AG09309 (cell line): ENCODE measurements around the gene ITPR3.

Experiments used
- DNase-seq: peaks from one replicate; pipeline ENCODE4 v3.0.0-alpha.2; 2010; ENCODE audit warnings: low read depth
- H3K4me3 ChIP-seq: 2 replicates; pipeline ENCODE4 v1.5.1; 2011; ENCODE audit warnings: mild to moderate bottlenecking, low read depth, low read length, moderate library complexity; ENCODE audit not compliant: control insufficient read depth
- CTCF ChIP-seq: IDR thresholded peaks from 2 replicates; pipeline ENCODE4 v1.5.1; 2011; ENCODE audit warnings: mild to moderate bottlenecking, low read depth, low read length, inconsistent platforms; ENCODE audit not compliant: insufficient read depth, control insufficient read depth; ENCODE audit errors: missing control alignments

The ITPR3 gene

GRCh38 chr6:33620856-33621710 lies at the start of gene ITPR3:
TSS of gene ITPR3 (plus strand) at chr6:33621322. CDS start at chr6:33621603, 281 bp downstream.
- H3K4me3 ChIP-seq = peak within 1 kb of the TSS; percentile 76
- TF ChIP-seq CTCF = no peak
- no peak for DNase-seq

GRCh38 chr6:33571637-33572316 lies 49.3 kb upstream of the ITPR3 start:
- H3K4me3 ChIP-seq = peak overlapping the region; percentile 69
- no peak for TF ChIP-seq CTCF
- no peak for DNase-seq

GRCh38 chr6:33575211-33575610 lies 45.9 kb upstream of the ITPR3 start:
- H3K4me3 ChIP-seq = no peak overlapping the region

GRCh38 chr6:33576668-33577067 lies 44.5 kb upstream of the ITPR3 start:
- H3K4me3 ChIP-seq = no peak overlapping the region

More at GRCh38 chr6:33575211-33575610, 45.9 kb upstream of the ITPR3 start:
- no peak for TF ChIP-seq CTCF
- no peak for DNase-seq

GRCh38 chr6:33577106-33577535 lies 44.0 kb upstream of the ITPR3 start:
- no peak for TF ChIP-seq CTCF
- no peak overlapping the region for H3K4me3 ChIP-seq

More at GRCh38 chr6:33576668-33577067, 44.5 kb upstream of the ITPR3 start:
- no peak for TF ChIP-seq CTCF
- DNase-seq = no peak

GRCh38 chr6:33577718-33578117 lies 43.4 kb upstream of the ITPR3 start:
- H3K4me3 ChIP-seq = no peak overlapping the region
- TF ChIP-seq CTCF = no peak

More at GRCh38 chr6:33577106-33577535, 44.0 kb upstream of the ITPR3 start:
- DNase-seq = no peak

More at GRCh38 chr6:33577718-33578117, 43.4 kb upstream of the ITPR3 start:
- DNase-seq = no peak
